Epithelial cell of esophagus (primary cell): Measurements from ENCODE around the gene LILRB5.
"Not testable (repeated sequence)": the region's sequence is repeated elsewhere in the genome, so short reads cannot be mapped to it uniquely, and the experiment has no call there.

Experiments
- DNase-seq: peaks from one replicate; pipeline ENCODE4 v3.0.0; 2010; ENCODE audit warnings: low read depth
- H3K4me3 ChIP-seq: 2 replicates; pipeline ENCODE4 v1.5.1; 2011; ENCODE audit warnings: mild to moderate bottlenecking, low read length, control low read depth
- CTCF ChIP-seq: IDR thresholded peaks from 2 replicates; pipeline ENCODE4 v1.5.1; 2011; ENCODE audit warnings: low read depth, mild to moderate bottlenecking, low read length, control low read depth, inconsistent platforms; ENCODE audit not compliant: insufficient read depth; ENCODE audit errors: missing control alignments

LILRB5 gene

GRCh38 chr19:54230031-54230430 is 27.0 kb downstream of the LILRB5 start:
- no peak for TF ChIP-seq CTCF
- no peak for DNase-seq
- no peak overlapping the region for H3K4me3 ChIP-seq

GRCh38 chr19:54229146-54229545 is 27.9 kb downstream of the LILRB5 start:
- H3K4me3 ChIP-seq, result no peak overlapping the region
- DNase-seq, result no peak
- TF ChIP-seq CTCF, result no peak

- not testable (repeated sequence) for H3K4me3 ChIP-seq, DNase-seq
Observed at GRCh38 chr19:54224619-54225018, 32.5 kb downstream of the LILRB5 start.

- H3K4me3 ChIP-seq, DNase-seq: not testable (repeated sequence)
Observed at GRCh38 chr19:54223937-54224281, 33.2 kb downstream of the LILRB5 start.

- DNase-seq, H3K4me3 ChIP-seq: not testable (repeated sequence)
Observed at GRCh38 chr19:54223277-54223936, 33.7 kb downstream of the LILRB5 start.

GRCh38 chr19:54222474-54223276 is 34.4 kb downstream of the LILRB5 start, which contains the start of gene LILRB3:
TSS of gene LILRB3 (minus strand) at chr19:54223007. CDS start at chr19:54222976, 31 bp downstream.
- not testable (repeated sequence) for DNase-seq, H3K4me3 ChIP-seq

GRCh38 chr19:54221947-54222346 is 35.1 kb downstream of the LILRB5 start:
- not testable (repeated sequence) for DNase-seq, H3K4me3 ChIP-seq

- not testable (repeated sequence) for H3K4me3 ChIP-seq, DNase-seq
Observed at GRCh38 chr19:54219702-54220101, 37.4 kb downstream of the LILRB5 start.

- TF ChIP-seq CTCF, result no peak
- DNase-seq, result no peak
- H3K4me3 ChIP-seq, result no peak overlapping the region
Observed at GRCh38 chr19:54218960-54219661, 38.0 kb downstream of the LILRB5 start.

- TF ChIP-seq CTCF, result no peak
- no peak for DNase-seq
- H3K4me3 ChIP-seq, result no peak overlapping the region
Observed at GRCh38 chr19:54218259-54218658, 38.8 kb downstream of the LILRB5 start.

GRCh38 chr19:54217517-54218247 is 39.4 kb downstream of the LILRB5 start:
- not testable (repeated sequence) for DNase-seq, H3K4me3 ChIP-seq
